Nephron progenitor cell (in vitro differentiated cells): ENCODE data around the gene CERS6.
"Not testable (repeated sequence)": the region's sequence is repeated elsewhere in the genome, so short reads cannot be mapped to it uniquely, and the experiment has no call there.

Experiments
- DNase-seq: peaks from one replicate; pipeline ENCODE4 v3.0.0; 2021
- H3K27ac Mint-ChIP-seq: 2 replicates; pipeline ENCODE4 v1.8.0; 2021; ENCODE audit warnings: mild to moderate bottlenecking, moderate library complexity, mixed read lengths
- H3K27me3 Mint-ChIP-seq: 2 replicates; pipeline ENCODE4 v1.8.0; 2021; ENCODE audit warnings: mild to moderate bottlenecking, low read depth, mixed read lengths; ENCODE audit not compliant: poor library complexity
- H3K36me3 Mint-ChIP-seq: 2 replicates; pipeline ENCODE4 v1.8.0; 2021; ENCODE audit warnings: low read depth, mixed read lengths
- H3K4me1 Mint-ChIP-seq: 2 replicates; pipeline ENCODE4 v1.8.0; 2021; ENCODE audit warnings: mixed read lengths
- H3K4me3 Mint-ChIP-seq: 2 replicates; pipeline ENCODE4 v1.8.0; 2021; ENCODE audit warnings: mild to moderate bottlenecking, moderate library complexity, mixed read lengths
- H3K9me3 Mint-ChIP-seq: 2 replicates; pipeline ENCODE4 v1.8.0; 2021; ENCODE audit warnings: mild to moderate bottlenecking, moderate library complexity, mixed read lengths
- TF ChIP-seq, protein P1 (sequence below): fragments of 200-600 bp; sonication (generic); IDR thresholded peaks from 2 replicates; pipeline ENCODE4 v1.5.0; 2021; ENCODE audit warnings: antibody characterized with exemption

CERS6 gene

GRCh38 chr2:168482952-168483831, 27.1 kb downstream of the CERS6 start:
- Mint-ChIP-seq H3K36me3 (peaks cover 20% of the 10 kb centered on the region), H3K27ac (no peak overlapping the region), H3K9me3 (peaks cover 4% of the 10 kb centered on the region), H3K4me3 (no peak overlapping the region), H3K27me3 (no peaks in the 10 kb centered on the region), H3K4me1 (peaks cover 3% of the 10 kb centered on the region)
- TF ChIP-seq, protein P1, sequence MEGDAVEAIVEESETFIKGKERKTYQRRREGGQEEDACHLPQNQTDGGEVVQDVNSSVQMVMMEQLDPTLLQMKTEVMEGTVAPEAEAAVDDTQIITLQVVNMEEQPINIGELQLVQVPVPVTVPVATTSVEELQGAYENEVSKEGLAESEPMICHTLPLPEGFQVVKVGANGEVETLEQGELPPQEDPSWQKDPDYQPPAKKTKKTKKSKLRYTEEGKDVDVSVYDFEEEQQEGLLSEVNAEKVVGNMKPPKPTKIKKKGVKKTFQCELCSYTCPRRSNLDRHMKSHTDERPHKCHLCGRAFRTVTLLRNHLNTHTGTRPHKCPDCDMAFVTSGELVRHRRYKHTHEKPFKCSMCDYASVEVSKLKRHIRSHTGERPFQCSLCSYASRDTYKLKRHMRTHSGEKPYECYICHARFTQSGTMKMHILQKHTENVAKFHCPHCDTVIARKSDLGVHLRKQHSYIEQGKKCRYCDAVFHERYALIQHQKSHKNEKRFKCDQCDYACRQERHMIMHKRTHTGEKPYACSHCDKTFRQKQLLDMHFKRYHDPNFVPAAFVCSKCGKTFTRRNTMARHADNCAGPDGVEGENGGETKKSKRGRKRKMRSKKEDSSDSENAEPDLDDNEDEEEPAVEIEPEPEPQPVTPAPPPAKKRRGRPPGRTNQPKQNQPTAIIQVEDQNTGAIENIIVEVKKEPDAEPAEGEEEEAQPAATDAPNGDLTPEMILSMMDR = no peak
- no peak for DNase-seq

DNA sequence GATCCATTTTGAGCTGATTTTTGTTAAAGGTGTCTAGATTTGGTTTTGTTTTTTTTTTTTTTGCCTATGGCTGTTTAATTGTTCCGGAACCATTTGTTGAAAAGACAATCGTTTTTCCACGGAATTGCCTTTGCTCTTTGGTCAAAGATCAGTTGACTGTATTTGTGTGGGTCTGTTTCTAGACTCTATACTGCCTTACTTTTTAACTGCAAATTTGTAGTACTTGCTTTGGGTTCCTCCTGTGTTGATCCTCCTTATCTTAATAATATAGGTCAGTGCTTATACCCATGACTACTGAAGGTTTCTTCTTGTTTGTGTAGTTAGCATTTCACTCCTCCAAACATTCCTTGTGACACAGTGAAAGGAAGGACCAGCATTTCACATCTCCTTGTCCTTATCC, 30.4 kb downstream of the CERS6 start:
- H3K36me3 Mint-ChIP-seq = peaks cover 20% of the 10 kb centered on the region
- DNase-seq = no peak
- peaks cover 20% of the 10 kb centered on the region for H3K4me1 Mint-ChIP-seq
- peaks cover 4% of the 10 kb centered on the region for H3K9me3 Mint-ChIP-seq
- no peak overlapping the region for H3K4me3 Mint-ChIP-seq
- no peaks in the 10 kb centered on the region for H3K27me3 Mint-ChIP-seq
- H3K27ac Mint-ChIP-seq = no peak overlapping the region
- TF ChIP-seq, protein P1 = no peak

DNA sequence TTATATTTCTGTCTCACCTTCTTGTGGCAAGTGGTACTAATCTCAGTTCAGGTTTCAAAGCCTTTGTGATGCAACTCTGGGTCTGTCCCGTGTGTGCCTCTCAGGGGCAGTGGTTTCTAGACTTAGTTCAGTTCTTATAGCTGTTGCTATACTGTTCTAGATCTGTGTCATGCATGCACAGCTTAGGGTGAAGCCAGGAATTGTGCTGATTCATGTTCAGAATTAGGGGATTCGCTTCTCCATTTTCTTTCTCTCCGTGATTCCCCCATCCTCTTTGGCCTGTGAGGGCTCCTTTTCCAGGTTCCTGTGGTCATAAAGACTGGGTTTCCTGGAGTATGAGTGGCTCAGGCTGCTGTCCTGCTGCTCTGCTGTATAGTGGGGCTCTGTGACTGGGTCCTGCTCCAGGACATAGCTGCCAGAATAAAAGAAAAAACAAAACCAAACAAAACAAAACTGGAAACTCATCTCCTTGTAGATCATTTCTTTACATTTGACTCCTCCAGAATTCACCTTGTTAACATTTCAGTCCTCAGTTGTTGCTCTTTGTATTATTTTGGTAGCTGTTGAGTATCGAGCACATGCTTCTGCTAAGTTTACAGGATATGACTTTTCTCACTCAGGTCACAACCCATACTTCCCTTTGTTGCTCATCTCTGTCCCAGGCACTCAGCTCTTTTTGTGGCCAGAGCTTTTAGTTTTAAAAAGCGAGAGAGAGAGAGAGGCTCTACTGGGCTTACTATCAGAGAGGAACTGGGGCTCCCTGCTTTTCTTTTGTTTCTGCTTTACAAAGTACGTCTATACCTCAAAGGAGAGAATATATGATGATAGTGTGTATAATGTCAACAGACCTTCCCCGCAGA, 34.2 kb downstream of the CERS6 start:
- H3K27me3 Mint-ChIP-seq = no peaks in the 10 kb centered on the region
- peak overlapping the region; percentile 53 for H3K4me3 Mint-ChIP-seq
- no peak for DNase-seq
- TF ChIP-seq, protein P1 = no peak
- peaks cover 15% of the 10 kb centered on the region for H3K9me3 Mint-ChIP-seq
- H3K4me1 Mint-ChIP-seq = peaks cover 25% of the 10 kb centered on the region
- peak overlapping the region; percentile 95 for H3K27ac Mint-ChIP-seq
- H3K36me3 Mint-ChIP-seq = peaks cover 38% of the 10 kb centered on the region

DNA sequence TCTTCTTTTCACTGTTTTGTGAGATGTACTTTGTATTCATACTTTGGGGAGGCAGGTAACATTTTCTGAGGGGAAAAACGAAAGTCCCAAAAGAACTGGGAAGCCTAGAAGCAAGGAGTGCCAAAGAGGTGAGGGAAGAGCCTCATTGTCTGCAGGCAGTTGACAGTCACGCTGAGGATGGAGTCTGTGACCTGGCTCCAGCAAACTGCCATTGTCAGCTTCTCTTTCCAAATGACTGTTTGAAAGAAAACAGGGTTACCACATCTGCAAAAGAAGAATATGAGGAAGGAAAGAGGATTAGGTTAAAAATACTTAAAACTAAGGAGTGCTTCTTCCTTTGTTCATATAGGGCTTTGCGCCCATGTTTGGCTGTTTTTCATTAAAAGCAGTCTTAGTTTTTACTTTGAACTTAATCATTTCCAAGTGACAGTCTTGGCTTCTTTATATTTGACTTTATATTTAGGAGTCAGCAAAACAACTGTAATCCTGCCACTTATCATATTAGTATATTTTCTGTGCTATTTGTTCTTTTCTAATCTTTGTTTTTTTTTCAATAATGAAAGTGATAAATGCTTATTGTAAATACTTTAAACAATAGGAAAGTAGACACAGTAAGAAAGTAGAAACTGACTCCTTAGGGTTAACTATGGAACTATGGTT, 35.0 kb downstream of the CERS6 start:
- DNase-seq = no peak
- Mint-ChIP-seq H3K9me3 (peaks cover 12% of the 10 kb centered on the region), H3K4me1 (peaks cover 25% of the 10 kb centered on the region), H3K27ac (peak overlapping the region; percentile 95), H3K27me3 (no peaks in the 10 kb centered on the region), H3K36me3 (peaks cover 38% of the 10 kb centered on the region), H3K4me3 (no peak overlapping the region)
- TF ChIP-seq, protein P1 = no peak

DNA sequence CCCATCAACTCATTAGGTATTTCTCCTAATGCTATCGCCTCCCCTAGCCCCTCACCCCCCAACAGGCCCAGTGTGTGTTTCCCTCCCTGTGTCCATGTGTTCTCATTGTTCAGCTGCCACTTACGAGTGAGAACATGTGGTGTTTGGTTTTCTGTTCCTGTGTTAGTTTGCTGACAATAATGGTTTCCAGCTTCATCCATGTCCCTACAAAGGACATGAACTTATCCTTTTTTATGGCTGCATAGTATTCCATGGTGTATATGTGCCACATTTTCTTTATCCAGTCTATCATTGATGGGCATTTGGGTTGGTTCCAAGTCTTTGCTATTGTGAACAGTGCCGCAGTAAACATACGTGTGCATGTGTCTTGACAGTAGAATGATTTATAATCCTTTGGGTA, 35.7 kb downstream of the CERS6 start:
- peaks cover 11% of the 10 kb centered on the region for H3K9me3 Mint-ChIP-seq
- H3K27ac Mint-ChIP-seq, DNase-seq, H3K4me3 Mint-ChIP-seq, H3K27me3 Mint-ChIP-seq: not testable (repeated sequence)
- peaks cover 34% of the 10 kb centered on the region for H3K36me3 Mint-ChIP-seq
- peaks cover 26% of the 10 kb centered on the region for H3K4me1 Mint-ChIP-seq

- peaks cover 45% of the 10 kb centered on the region for H3K36me3 Mint-ChIP-seq
- not testable (repeated sequence) for DNase-seq, H3K4me3 Mint-ChIP-seq, H3K27me3 Mint-ChIP-seq
- peaks cover 29% of the 10 kb centered on the region for H3K4me1 Mint-ChIP-seq
- peaks cover 11% of the 10 kb centered on the region for H3K9me3 Mint-ChIP-seq
- peak overlapping the region; percentile 44 for H3K27ac Mint-ChIP-seq
These were observed 37.1 kb downstream of the CERS6 start for GRCh38 chr2:168493219-168493618.
